Endodermal cell (in vitro differentiated cells): ENCODE results near the gene HTD2. TPM values are rescaled to one million over a fixed set of nuclear protein-coding genes. Genes with fewer than 3 reads are reported as not detected.
A peak's percentile ranks its signal among the peaks of the same experiment; 100 is the strongest.

Source experiments
- DNase-seq: peaks from one replicate; pipeline ENCODE4 v3.0.0-alpha.2; 2017
- H3K27ac ChIP-seq: 2 replicates; pipeline ENCODE4 v1.5.1; 2013; ENCODE audit warnings: mild to moderate bottlenecking, low read depth, low read length, moderate library complexity
- H3K27me3 ChIP-seq: 2 replicates; pipeline ENCODE4 v1.6.1; 2013; ENCODE audit warnings: mild to moderate bottlenecking, low read length, moderate library complexity; ENCODE audit not compliant: insufficient read depth, control insufficient read depth, poor library complexity, severe bottlenecking
- H3K36me3 ChIP-seq: 2 replicates; pipeline ENCODE4 v1.7.0; 2013; ENCODE audit warnings: mild to moderate bottlenecking, low read length, moderate library complexity; ENCODE audit not compliant: control insufficient read depth, insufficient read depth
- H3K4me1 ChIP-seq: one replicate; pipeline ENCODE4 v1.7.0; 2013; ENCODE audit warnings: low read length; ENCODE audit not compliant: control insufficient read depth, insufficient read depth
- H3K4me3 ChIP-seq: 2 replicates; pipeline ENCODE4 v1.5.1; 2013; ENCODE audit warnings: mild to moderate bottlenecking, low read length, moderate library complexity
- H3K9ac ChIP-seq: 2 replicates; pipeline ENCODE4 v1.6.1; 2013; ENCODE audit warnings: mild to moderate bottlenecking, low read length, moderate library complexity; ENCODE audit not compliant: poor library complexity, severe bottlenecking; ENCODE audit errors: extremely low read depth
- H3K9me3 ChIP-seq: 2 replicates; pipeline ENCODE4 v1.6.1; 2013; ENCODE audit warnings: mild to moderate bottlenecking, low read length, moderate library complexity; ENCODE audit not compliant: control insufficient read depth
- H3K27ac Mint-ChIP-seq: 2 replicates; pipeline ENCODE4 v1.8.0; 2020; ENCODE audit warnings: mixed read lengths
- H3K27me3 Mint-ChIP-seq: 2 replicates; pipeline ENCODE4 v1.8.0; 2021; ENCODE audit warnings: mild to moderate bottlenecking, mixed read lengths; ENCODE audit not compliant: insufficient read depth
- H3K36me3 Mint-ChIP-seq: 2 replicates; pipeline ENCODE4 v1.8.0; 2020; ENCODE audit warnings: low read depth, mixed read lengths
- H3K4me1 Mint-ChIP-seq: 2 replicates; pipeline ENCODE4 v1.8.0; 2020; ENCODE audit warnings: mixed read lengths
- H3K4me3 Mint-ChIP-seq: 2 replicates; pipeline ENCODE4 v1.8.0; 2020; ENCODE audit warnings: mild to moderate bottlenecking, moderate library complexity, mixed read lengths
- H3K9me3 Mint-ChIP-seq: 2 replicates; pipeline ENCODE4 v1.8.0; 2020; ENCODE audit warnings: mild to moderate bottlenecking, mixed read lengths
- CTCF ChIP-seq: fragments of 200-600 bp; sonication (generic); conservative IDR thresholded peaks from 2 replicates; pipeline ENCODE4 v1.5.0; 2021; ENCODE audit warnings: antibody characterized with exemption, mild to moderate bottlenecking
- WGBS, 2 experiments: methylation state at CpG; one replicate each; pipeline versions ENCODE4 v1.1.5 to v1.1.7; 2013; ENCODE audit warnings: missing lambda C conversion rate in 2 of 2, mixed read lengths in 1 of 2; ENCODE audit not compliant: insufficient coverage in 1 of 2, insufficient read length in 1 of 2; 5-methylcytosine and 5-hydroxymethylcytosine counted together
- total RNA-seq, 2 donors: library from RNA; stranded (reverse); fragmentation: NEBNext Ultra II Directional in 1 of 2; extraction: Animal tissue kit (Norgen Biotek cat#: 25700) in 1 of 2; gene quantifications; 2 replicates in 1 of 2; 3 replicates in 1 of 2; pipeline ENCODE4 v1.2.1, GENCODE V29; 2021

HTD2 gene
- total RNA-seq, 2 donors from 2014 or later, result 10.5 to 13.7 TPM

- peaks cover 17% of the 10 kb centered on the region for H3K4me1 Mint-ChIP-seq
Measured at GRCh38 chr3:58308728-58309127, 2.4 kb downstream of the HTD2 start.

DNA sequence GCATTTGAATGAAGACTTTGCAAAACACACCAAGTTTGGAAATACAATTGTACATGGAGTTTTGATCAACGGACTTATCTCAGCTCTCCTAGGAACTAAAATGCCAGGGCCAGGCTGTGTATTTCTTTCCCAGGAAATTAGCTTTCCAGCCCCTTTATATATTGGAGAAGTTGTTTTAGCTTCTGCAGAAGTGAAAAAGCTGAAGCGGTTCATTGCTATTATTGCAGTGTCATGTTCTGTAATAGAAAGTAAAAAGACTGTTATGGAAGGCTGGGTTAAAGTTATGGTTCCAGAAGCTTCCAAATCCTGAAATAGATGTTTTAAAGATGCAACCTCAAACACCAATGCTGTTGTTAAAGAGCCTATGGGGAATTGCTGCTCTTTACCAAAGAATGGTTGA, 11.5 kb downstream of the HTD2 start:
- no peaks in the 10 kb centered on the region for H3K9me3 Mint-ChIP-seq
- no peak overlapping the region for H3K4me3 Mint-ChIP-seq
- H3K27ac Mint-ChIP-seq, result peak overlapping the region; percentile 31
- no peaks in the 10 kb centered on the region for H3K4me1 Mint-ChIP-seq
- no peaks in the 10 kb centered on the region for H3K4me1 ChIP-seq
- H3K9ac ChIP-seq, result no peak overlapping the region
- H3K36me3 Mint-ChIP-seq, result peaks cover 68% of the 10 kb centered on the region
- H3K27me3 ChIP-seq, result no peaks in the 10 kb centered on the region
- no peak overlapping the region for H3K4me3 ChIP-seq
- peaks cover 75% of the 10 kb centered on the region for H3K36me3 ChIP-seq
- DNase-seq, result no peak
- no peaks in the 10 kb centered on the region for H3K9me3 ChIP-seq
- H3K27ac ChIP-seq, result no peak overlapping the region
- WGBS, 2 experiments, result 93 to 100% methylated on average over 2 of the region's 2 CpGs
- no peaks in the 10 kb centered on the region for H3K27me3 Mint-ChIP-seq
- TF ChIP-seq CTCF, result no peak

More at GRCh38 chr3:58308728-58309127, 2.4 kb downstream of the HTD2 start:
- H3K27ac ChIP-seq, result no peak overlapping the region
- H3K27me3 ChIP-seq, result no peaks in the 10 kb centered on the region
- H3K4me3 ChIP-seq, result peak overlapping the region; percentile 48
- peaks cover 44% of the 10 kb centered on the region for H3K36me3 ChIP-seq
- Mint-ChIP-seq H3K36me3 (peaks cover 48% of the 10 kb centered on the region), H3K27ac (peak overlapping the region; percentile 45), H3K4me3 (peak overlapping the region; percentile 29), H3K9me3 (no peaks in the 10 kb centered on the region), H3K27me3 (peaks cover 1% of the 10 kb centered on the region)
- H3K4me1 ChIP-seq, result peaks cover 9% of the 10 kb centered on the region
- no peak for DNase-seq
- H3K9ac ChIP-seq, result no peak overlapping the region
- no peaks in the 10 kb centered on the region for H3K9me3 ChIP-seq
- WGBS, 2 experiments, result 71 to 94% methylated on average over 1 of the region's 1 CpG
- no peak for TF ChIP-seq CTCF

DNA sequence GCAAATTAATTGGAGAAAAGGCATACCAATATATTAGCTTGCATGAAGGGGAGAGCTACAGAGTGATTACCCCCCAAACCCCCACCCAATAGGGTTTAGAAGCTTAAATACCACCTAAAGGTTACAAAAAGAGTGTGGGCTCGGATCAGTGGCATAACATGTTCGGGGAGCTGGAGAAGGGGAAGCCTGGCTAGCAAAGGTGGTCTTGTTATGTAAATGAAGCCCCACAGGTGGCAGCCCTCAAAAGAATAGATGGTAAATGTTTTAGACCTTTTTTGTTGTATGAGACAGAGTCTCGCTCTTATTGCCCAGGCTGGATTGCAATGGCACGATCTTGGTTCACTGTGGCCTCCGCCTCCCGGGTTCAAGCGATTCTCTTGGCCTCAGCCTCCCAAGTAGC, 15.5 kb downstream of the HTD2 start:
- Mint-ChIP-seq H3K27ac (no peak overlapping the region), H3K27me3 (peaks cover 1% of the 10 kb centered on the region), H3K4me1 (peaks cover 6% of the 10 kb centered on the region), H3K4me3 (no peak overlapping the region), H3K9me3 (no peaks in the 10 kb centered on the region), H3K36me3 (peaks cover 32% of the 10 kb centered on the region)
- peak; percentile 65 for DNase-seq
- Histone ChIP-seq H3K4me3 (no peak overlapping the region), H3K36me3 (peaks cover 43% of the 10 kb centered on the region), H3K9me3 (no peaks in the 10 kb centered on the region), H3K27ac (no peak overlapping the region), H3K4me1 (peaks cover 2% of the 10 kb centered on the region), H3K9ac (no peak overlapping the region), H3K27me3 (no peaks in the 10 kb centered on the region)
- no peak for TF ChIP-seq CTCF
- WGBS, 2 experiments, result 68 to 84% methylated on average over 7 of the region's 7 CpGs
